HG03159 (cell line): ENCODE results near the gene UBTD1.

Experiments used
- ATAC-seq: cut with Tn5 transposase; IDR thresholded peaks from one replicate; pipeline ENCODE4 v1.9.1; 2021; ENCODE audit warnings: mild to moderate bottlenecking, moderate library complexity; ENCODE audit not compliant: unreplicated experiment

The UBTD1 gene

DNA sequence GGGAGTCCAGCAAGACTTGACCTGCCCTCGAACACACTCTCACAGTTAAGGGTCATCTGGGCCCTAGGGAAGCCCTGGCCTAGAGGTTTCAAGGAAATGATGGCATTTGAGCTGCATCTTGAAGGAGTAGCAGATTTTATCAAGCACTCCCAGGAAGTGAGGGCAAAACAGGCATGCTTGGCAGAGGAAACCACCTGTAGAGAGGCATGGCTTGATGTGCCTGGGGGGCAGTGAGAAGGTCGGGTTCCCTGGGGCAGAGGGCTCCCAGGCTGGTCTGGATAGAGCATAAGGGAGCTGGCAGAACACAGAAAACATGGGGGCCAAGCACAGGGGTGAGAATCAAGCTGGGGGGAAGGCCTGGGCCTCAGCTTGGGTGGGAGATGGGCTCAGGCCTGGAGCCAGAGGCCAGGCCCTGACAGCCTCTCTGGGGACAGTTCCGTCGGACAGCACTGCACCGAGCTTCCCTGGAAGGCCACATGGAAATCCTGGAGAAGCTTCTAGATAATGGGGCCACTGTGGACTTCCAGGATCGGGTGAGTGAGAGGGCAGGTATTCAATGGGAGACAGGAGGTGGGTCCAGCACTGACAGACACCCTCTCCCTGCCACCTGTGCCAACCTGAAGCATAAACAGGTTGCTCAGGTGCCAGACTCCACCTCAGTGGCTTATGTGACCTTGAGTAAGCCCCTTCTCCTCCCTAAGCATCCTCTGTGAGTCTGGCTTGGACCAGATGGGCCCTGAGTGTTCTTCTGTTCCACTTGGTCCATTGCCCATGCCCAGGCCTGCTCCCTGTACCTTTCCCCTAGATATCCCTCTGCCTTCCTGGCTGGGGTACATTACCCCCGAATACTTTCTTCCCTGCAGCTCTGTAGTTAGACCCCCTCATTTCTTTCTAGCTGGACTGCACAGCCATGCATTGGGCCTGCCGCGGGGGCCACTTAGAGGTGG is 82.0 kb downstream of the UBTD1 start:
- ATAC-seq, result no peak

DNA sequence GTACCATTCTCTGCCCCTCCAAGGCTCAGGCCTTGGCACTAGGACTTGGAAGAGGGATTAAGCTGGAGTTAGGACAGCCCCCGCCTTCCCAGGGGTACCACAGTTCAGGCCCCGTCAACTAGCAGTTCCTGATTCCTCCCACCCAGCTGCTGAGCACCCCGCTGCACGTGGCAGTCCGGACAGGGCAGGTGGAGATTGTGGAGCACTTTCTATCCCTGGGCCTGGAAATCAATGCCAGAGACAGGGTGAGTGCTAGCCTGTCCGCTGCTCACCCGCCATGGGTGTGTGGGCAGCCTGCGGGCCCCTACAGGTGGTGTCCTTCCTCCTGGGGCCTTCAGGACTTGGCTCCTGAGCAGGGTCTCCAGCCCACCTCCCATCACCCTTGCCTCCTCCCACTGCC is 83.4 kb downstream of the UBTD1 start:
- ATAC-seq, result no peak

GRCh38 chr10:97583476-97583875 is 84.8 kb downstream of the UBTD1 start:
- ATAC-seq, result no peak

- ATAC-seq, result peak; percentile 67
Observed at GRCh38 chr10:97584060-97584797, 85.5 kb downstream of the UBTD1 start, which contains the start of gene HOGA1. Gene HOGA1 (plus strand): TSS chr10:97584389. CDS start chr10:97584704, 315 bp downstream.

DNA sequence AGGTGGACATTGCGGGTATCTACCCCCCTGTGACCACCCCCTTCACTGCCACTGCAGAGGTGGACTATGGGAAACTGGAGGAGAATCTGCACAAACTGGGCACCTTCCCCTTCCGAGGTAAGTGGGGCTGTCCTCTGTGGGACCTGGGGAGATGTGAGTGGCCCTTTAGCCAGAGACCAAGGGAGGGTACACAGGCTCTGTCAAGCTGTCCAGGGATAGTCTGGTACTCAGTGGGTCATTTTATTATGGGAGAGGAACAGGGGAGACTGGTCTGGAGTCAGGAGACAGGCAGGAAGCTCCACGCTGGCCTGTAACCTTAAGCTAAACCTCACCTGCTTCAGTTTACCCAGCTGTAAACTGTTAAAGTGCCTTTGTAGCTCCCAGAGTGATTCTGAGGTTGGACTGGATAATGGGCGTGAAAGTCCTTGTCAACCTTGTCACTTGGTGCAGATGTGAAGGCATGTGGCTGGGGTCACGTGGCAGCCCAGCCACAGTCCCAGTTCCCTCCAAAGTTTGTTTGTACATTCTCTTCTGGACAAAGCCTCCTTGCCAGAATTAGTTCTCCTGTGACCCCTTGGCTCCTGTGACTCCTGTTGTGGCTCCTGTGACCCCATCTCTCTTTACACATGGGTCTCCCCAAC is 86.2 kb downstream of the UBTD1 start:
- no peak for ATAC-seq

GRCh38 chr10:97585439-97585811 is 86.7 kb downstream of the UBTD1 start:
- ATAC-seq, result no peak

DNA sequence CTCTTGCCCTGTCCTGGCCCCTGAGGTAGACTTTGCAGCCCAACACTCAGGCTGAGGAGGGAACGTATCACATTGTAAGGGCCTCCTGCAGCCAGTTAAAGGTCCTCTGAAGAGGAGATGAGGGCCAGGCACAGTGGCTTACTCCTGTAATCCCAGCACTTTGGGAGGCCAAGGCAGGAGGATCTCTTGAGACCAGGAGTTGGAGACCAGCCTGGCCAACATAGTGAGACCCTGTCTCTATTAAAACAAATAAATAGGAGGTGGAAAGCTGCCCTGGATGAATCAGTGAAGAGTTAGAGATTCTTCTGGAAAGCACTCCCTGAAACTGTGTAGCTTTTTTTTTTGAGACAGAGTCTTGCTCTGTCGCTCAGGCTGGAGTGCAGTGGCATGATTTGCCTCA is 88.5 kb downstream of the UBTD1 start:
- ATAC-seq, result no peak

DNA sequence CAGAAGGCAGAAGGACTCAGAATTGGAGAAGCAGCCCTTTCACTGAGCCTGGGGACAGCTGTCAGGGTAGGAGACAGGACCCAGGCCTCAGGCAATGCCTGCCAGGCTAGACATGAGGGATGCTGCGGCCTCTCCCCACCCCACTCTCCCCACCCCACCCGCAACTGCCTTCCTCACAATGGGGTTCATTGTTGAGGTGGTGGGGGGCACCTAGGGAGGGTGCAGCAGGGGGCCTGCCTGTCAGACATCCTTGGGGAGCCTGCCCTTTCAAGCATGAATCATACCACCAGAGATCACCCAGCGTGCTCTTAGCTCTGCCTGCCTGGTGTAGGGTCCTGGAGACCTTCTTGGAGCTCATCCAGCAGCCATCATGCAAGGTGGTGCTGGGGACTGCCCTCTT is 90.8 kb downstream of the UBTD1 start, which contains the start of gene C10orf62:
C10orf62 (plus strand) TSS at position 243 of the 400 bp plus-strand sequence. CDS start 177 bp downstream, outside the sequence.
- ATAC-seq, result no peak

- ATAC-seq, result no peak
Observed at GRCh38 chr10:97590082-97590747, 91.5 kb downstream of the UBTD1 start.

GRCh38 chr10:97590748-97591495 is 92.2 kb downstream of the UBTD1 start:
- ATAC-seq, result no peak

GRCh38 chr10:97593421-97593820 is 94.7 kb downstream of the UBTD1 start:
- no peak for ATAC-seq

GRCh38 chr10:97596101-97597082 is 97.7 kb downstream of the UBTD1 start:
- ATAC-seq, result no peak

DNA sequence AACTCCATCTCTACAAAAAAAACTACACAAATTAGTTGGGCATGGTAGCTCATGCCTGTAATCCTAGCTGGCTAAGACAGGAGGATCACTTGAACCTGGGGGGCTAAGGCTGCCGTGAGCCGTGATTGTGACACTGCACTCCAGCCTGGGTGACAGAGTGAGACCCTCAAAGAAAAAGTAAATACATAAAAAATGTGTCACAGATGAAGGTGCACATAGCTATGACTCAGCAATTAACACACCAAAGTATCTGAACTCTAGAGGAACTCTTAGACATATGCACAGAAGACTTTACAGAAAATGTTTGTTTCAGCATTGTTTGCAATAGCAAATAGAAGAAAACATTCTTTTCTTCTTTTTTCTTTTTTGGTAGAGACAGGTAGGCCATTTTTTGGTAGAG is 99.1 kb downstream of the UBTD1 start:
- no peak for ATAC-seq

DNA sequence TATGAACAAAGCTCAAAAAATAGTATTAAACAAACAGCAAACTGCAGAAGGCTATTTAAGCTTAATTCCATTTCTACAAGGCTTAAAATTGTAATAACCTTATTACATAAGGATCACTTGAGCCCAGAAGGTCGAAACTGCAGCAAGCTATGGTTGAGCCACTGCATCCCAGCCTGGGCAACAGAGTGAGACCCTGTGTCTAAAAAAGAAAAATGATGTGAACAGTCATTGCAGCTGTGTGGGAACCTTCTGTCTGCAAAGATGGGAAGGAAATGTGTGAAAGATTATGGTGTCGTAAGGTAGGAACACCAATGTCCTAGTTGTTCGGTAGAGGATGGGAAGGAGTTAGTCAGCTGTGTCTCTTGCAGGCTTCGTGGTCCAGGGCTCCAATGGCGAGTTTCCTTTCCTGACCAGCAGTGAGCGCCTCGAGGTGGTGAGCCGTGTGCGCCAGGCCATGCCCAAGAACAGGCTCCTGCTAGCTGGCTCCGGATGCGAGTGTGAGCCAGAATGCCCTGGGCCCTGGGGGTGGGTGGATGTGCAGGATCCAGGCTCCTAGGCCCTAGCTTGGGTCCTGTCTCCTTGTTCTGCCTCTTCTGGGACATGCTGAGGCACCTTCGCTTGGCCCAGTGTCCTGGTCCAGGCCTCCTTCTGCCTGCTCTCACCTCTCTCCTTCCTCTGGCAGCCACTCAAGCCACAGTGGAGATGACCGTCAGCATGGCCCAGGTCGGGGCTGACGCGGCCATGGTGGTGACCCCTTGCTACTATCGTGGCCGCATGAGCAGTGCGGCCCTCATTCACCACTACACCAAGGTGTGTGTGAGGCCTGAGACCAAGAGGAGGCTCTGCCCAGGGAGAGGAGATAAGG is 99.9 kb downstream of the UBTD1 start:
- ATAC-seq, result no peak

GRCh38 chr10:97599272-97599619 is 100.5 kb downstream of the UBTD1 start:
- ATAC-seq, result no peak

GRCh38 chr10:97600616-97601015 is 101.9 kb downstream of the UBTD1 start:
- no peak for ATAC-seq

- no peak for ATAC-seq
Observed at GRCh38 chr10:97601268-97602215, 102.8 kb downstream of the UBTD1 start.
